ENCODE data around the gene SLCO3A1. TPM values are rescaled to one million over a fixed set of nuclear protein-coding genes. Genes with fewer than 3 reads are reported as not detected.
A peak's percentile ranks its signal among the peaks of the same experiment; 100 is the strongest.

The SLCO3A1 gene
- total RNA-seq, 1 donor from 2014 or later, result 65.8 TPM

DNA sequence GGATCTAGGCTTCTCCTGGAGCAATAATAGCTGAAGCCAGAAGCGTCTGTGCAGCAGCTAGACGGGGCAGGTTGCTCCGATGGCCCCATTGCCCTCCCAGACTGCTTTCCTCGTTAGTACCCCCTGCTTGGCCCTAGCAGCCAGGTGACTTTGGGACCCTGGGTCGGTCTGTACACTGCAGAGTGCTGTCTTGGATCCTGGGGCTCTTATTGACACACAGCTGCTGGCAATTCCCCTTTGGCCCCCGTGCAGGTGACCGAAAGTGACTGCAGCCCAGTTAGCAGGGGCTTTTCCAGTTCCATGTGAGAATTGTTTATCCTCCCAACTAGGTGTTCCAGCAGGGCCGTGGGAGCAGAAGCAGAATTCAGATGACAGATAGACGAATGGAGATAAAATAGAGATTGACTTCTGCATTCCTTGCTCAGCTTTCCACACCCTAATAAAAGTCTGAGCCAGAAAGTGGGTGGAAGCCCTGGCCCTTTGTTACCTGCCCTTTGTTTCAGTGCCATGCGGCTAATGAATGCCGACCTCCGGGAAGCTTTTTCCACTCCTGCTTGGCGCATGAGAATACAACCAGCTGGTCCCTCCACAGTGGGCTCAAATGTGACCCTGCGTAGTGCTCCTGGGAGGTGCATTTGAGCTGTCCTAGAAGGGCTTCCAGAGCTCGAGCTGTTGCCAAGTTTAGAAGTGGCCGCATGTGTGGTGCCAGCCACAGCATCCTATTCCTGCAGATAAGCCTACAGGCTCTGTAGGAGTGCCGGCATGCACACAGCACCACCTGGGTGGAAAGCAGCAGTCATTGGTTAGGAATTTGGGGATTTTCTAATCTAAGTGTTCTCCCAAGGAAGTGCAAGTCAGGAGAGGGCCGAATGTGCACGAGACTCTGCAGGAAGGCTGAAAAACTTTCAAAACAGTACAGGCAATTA, 94.4 kb downstream of the SLCO3A1 start:
- Histone ChIP-seq H3K27me3 (no peaks in the 10 kb centered on the region), H3K9me3 (no peaks in the 10 kb centered on the region), H3K4me3 (no peak overlapping the region), H3K4me1 (peaks cover 87% of the 10 kb centered on the region), H3K36me3 (no peaks in the 10 kb centered on the region), H3K27ac (peak overlapping the region; percentile 52)
- TF ChIP-seq, protein P1, sequence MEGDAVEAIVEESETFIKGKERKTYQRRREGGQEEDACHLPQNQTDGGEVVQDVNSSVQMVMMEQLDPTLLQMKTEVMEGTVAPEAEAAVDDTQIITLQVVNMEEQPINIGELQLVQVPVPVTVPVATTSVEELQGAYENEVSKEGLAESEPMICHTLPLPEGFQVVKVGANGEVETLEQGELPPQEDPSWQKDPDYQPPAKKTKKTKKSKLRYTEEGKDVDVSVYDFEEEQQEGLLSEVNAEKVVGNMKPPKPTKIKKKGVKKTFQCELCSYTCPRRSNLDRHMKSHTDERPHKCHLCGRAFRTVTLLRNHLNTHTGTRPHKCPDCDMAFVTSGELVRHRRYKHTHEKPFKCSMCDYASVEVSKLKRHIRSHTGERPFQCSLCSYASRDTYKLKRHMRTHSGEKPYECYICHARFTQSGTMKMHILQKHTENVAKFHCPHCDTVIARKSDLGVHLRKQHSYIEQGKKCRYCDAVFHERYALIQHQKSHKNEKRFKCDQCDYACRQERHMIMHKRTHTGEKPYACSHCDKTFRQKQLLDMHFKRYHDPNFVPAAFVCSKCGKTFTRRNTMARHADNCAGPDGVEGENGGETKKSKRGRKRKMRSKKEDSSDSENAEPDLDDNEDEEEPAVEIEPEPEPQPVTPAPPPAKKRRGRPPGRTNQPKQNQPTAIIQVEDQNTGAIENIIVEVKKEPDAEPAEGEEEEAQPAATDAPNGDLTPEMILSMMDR (IDR thresholded peaks at IDR 0.05), result no peak
- TF ChIP-seq POLR2AphosphoS5 (IDR thresholded peaks at IDR 0.05; ENCODE audit: insufficient read depth in 1 of 2, low read depth in 1 of 2), result peak in 1 of 2 donors; percentile 31
- TF ChIP-seq POLR2A (IDR thresholded peaks at IDR 0.05), result no peak
- intact Hi-C loops (cut with DNase I), result loop anchor here (10.0 kb wide), 1 partner anchor 127 kb away; no protein-coding TSS in a partner anchor
- DNase-seq (ENCODE audit: extremely low spot score in 2 of 2), result no peak

DNA sequence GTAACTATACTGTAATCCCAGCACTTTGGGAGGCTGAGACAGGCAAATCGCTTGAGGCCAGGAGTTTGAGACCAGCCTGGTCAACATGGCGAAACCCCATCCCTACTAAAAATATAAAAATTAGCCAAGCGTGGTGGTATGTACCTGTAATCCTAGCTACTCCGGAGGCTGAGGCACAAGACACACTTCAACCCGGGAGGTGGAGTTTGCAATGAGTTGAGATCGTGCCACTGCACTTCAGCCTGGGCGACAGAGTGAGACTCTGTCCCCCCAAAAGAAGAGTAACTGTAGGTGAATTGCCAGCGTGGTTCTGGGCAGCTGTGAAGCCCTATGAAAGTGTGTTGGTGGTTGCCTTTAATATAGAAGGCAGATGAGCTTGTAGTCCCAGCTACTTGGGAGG, 95.9 kb downstream of the SLCO3A1 start:
- intact Hi-C loops (cut with DNase I), result loop anchor here (10.0 kb wide), 1 partner anchor 125 kb away; no protein-coding TSS in a partner anchor
- DNase-seq (ENCODE audit: extremely low spot score in 2 of 2), result no peak
- Histone ChIP-seq H3K27me3 (no peaks in the 10 kb centered on the region), H3K9me3 (no peaks in the 10 kb centered on the region), H3K36me3 (no peaks in the 10 kb centered on the region), H3K27ac (no peak overlapping the region), H3K4me3 (no peak overlapping the region), H3K4me1 (peaks cover 87% of the 10 kb centered on the region)
- TF ChIP-seq POLR2AphosphoS5 (IDR thresholded peaks at IDR 0.05; ENCODE audit: insufficient read depth in 1 of 2, low read depth in 1 of 2) (no peak), POLR2A (IDR thresholded peaks at IDR 0.05) (no peak)
- TF ChIP-seq, protein P1 (IDR thresholded peaks at IDR 0.05), result no peak

DNA sequence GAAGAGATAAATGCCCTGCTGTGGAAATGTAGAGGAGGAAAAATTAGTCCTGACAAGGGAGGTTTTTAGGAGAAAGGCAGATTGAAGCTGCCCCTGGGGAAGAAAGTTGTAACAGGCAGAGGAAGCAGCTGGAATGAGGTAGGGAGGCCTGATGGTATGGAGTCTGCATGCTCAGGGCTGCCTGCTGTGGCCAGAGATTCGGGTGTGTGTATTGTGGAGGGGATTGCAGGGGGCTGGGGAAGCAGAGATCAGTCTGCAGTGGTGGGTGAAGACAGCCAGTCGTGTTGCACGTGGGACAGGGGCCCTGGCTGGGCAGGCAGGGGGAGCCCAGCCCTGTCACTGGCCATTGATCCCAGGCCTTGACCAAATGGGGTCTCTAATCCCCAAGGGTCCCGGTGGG, 96.5 kb downstream of the SLCO3A1 start:
- H3K27me3 ChIP-seq, result no peaks in the 10 kb centered on the region
- no peak for DNase-seq (ENCODE audit: extremely low spot score in 2 of 2)
- intact Hi-C loops (cut with DNase I), result no loop called here
- no peak overlapping the region for H3K4me3 ChIP-seq
- H3K4me1 ChIP-seq, result peaks cover 87% of the 10 kb centered on the region
- H3K27ac ChIP-seq, result peak overlapping the region; percentile 5
- TF ChIP-seq, protein P1 (IDR thresholded peaks at IDR 0.05), result no peak
- H3K9me3 ChIP-seq, result no peaks in the 10 kb centered on the region
- H3K36me3 ChIP-seq, result no peaks in the 10 kb centered on the region

DNA sequence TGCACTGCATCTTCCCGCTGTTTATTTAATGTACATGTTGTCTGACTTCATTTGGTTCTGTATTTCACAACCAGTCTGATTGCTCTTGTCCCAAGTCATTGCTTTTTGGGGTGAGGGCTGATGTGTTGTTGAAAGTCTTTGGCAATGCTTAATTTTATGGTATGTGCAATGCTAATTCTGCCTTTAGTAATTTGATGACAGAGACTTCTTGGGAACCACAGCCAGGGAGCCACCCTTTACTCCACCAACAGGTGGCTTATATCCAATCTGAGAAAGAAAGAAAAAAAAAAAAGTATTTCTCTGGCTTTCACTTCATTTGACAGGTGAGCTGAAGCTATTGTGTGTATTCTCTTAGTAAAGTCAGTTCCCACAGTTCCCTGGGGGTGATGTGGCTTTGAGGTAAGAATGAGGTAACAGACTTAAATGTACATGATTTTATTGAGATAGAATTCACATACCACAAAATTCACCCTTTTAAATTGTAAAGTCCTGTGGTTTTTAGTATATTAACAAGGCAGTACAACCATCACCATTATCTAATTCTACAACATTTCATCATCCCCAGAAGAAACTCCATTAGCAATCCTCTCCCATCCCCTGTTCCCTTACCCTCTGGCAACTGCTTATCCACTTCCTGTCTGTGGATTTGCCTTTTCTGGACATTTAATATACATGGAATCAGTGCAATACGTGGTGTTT, 97.3 kb downstream of the SLCO3A1 start:
- H3K9me3 ChIP-seq, result no peaks in the 10 kb centered on the region
- H3K4me1 ChIP-seq, result peaks cover 87% of the 10 kb centered on the region
- no peak overlapping the region for H3K4me3 ChIP-seq
- no peak for DNase-seq (ENCODE audit: extremely low spot score in 2 of 2)
- peak overlapping the region; percentile 5 for H3K27ac ChIP-seq
- H3K36me3 ChIP-seq, result no peaks in the 10 kb centered on the region
- intact Hi-C loops (cut with DNase I), result no loop called here
- TF ChIP-seq, protein P1 (IDR thresholded peaks at IDR 0.05), result no peak
- TF ChIP-seq POLR2AphosphoS5 (IDR thresholded peaks at IDR 0.05; ENCODE audit: insufficient read depth in 1 of 2, low read depth in 1 of 2), result peak in 1 of 2 donors; percentile 68
- TF ChIP-seq POLR2A (IDR thresholded peaks at IDR 0.05), result no peak
- H3K27me3 ChIP-seq, result no peaks in the 10 kb centered on the region
